Ishikawa (cell line): ENCODE measurements around the gene LMF1.

Experiments
- CEBPB ChIP-seq: IDR thresholded peaks from 2 replicates; pipeline ENCODE4 v1.6.1; 2012
- CREB1 ChIP-seq: IDR thresholded peaks from 2 replicates; pipeline ENCODE4 v1.6.1; 2012; ENCODE audit warnings: low read depth
- EGR1 ChIP-seq: IDR thresholded peaks from 2 replicates; pipeline ENCODE4 v1.6.1; 2012
- EP300 ChIP-seq: IDR thresholded peaks from 2 replicates; pipeline ENCODE4 v1.6.1; 2012; ENCODE audit warnings: borderline replicate concordance
- FOXM1 ChIP-seq: IDR thresholded peaks from 2 replicates; pipeline ENCODE4 v1.6.1; 2012; ENCODE audit warnings: low read depth, borderline replicate concordance
- NFIC ChIP-seq: IDR thresholded peaks from 2 replicates; pipeline ENCODE4 v1.6.1; 2012
- RAD21 ChIP-seq: IDR thresholded peaks from 2 replicates; pipeline ENCODE4 v1.6.1; 2012; ENCODE audit warnings: low read depth
- REST ChIP-seq: IDR thresholded peaks from 2 replicates; pipeline ENCODE4 v1.6.1; 2012; ENCODE audit warnings: low read depth, mild to moderate bottlenecking
- TAF1 ChIP-seq: IDR thresholded peaks from 2 replicates; pipeline ENCODE4 v1.6.1; 2012; ENCODE audit warnings: low read depth, mild to moderate bottlenecking
- TCF12 ChIP-seq: IDR thresholded peaks from 2 replicates; pipeline ENCODE4 v1.6.1; 2012; ENCODE audit warnings: low read depth
- TEAD4 ChIP-seq: IDR thresholded peaks from 2 replicates; pipeline ENCODE4 v1.6.1; 2012
- YY1 ChIP-seq: IDR thresholded peaks from 2 replicates; pipeline ENCODE4 v1.6.1; 2012; ENCODE audit warnings: low read depth
- ZBTB7A ChIP-seq: IDR thresholded peaks from 2 replicates; pipeline ENCODE4 v1.6.1; 2012; ENCODE audit warnings: low read depth
- TF ChIP-seq, protein P1 (sequence below): IDR thresholded peaks from 2 replicates; pipeline ENCODE4 v1.6.1; 2012
- TF ChIP-seq, protein P2 (sequence below): IDR thresholded peaks from 2 replicates; pipeline ENCODE4 v1.6.1; 2012

Gene LMF1

DNA sequence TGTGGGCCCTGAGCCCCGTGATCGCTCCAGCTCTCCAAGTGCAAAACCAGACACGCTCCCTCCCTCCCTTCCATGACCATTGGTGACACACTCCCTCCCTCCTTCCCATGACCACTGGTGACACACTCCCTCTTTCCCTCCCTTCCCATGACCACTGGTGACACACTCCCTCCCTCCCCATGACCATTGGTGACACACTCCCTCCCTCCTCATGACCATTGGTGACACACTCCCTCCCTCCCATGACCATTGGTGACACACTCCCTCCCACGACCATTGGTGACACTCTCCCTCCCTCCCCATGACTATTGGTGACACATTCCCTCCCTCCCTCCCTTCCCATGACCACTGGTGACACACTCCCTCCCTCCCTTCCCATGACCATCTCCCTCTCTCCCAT is 56.3 kb downstream of the LMF1 start:
- no peak for TF ChIP-seq CEBPB
- TF ChIP-seq RAD21, result no peak
- TF ChIP-seq TAF1, result no peak
- TF ChIP-seq ZBTB7A, result no peak
- no peak for TF ChIP-seq EGR1
- no peak for TF ChIP-seq YY1
- no peak for TF ChIP-seq TEAD4
- no peak for TF ChIP-seq REST
- no peak for TF ChIP-seq FOXM1
- TF ChIP-seq, protein P1, sequence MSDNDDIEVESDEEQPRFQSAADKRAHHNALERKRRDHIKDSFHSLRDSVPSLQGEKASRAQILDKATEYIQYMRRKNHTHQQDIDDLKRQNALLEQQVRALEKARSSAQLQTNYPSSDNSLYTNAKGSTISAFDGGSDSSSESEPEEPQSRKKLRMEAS, result no peak
- TF ChIP-seq CREB1, result no peak
- no peak for TF ChIP-seq TCF12
- TF ChIP-seq, protein P2, sequence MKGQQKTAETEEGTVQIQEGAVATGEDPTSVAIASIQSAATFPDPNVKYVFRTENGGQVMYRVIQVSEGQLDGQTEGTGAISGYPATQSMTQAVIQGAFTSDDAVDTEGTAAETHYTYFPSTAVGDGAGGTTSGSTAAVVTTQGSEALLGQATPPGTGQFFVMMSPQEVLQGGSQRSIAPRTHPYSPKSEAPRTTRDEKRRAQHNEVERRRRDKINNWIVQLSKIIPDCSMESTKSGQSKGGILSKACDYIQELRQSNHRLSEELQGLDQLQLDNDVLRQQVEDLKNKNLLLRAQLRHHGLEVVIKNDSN, result no peak
- TF ChIP-seq EP300, result no peak
- TF ChIP-seq NFIC, result no peak

- TF ChIP-seq TEAD4, result no peak
- no peak for TF ChIP-seq TAF1
- TF ChIP-seq FOXM1, result no peak
- TF ChIP-seq, protein P2, result no peak
- TF ChIP-seq REST, result no peak
- TF ChIP-seq RAD21, result no peak
- TF ChIP-seq EGR1, result no peak
- no peak for TF ChIP-seq NFIC
- TF ChIP-seq EP300, result no peak
- no peak for TF ChIP-seq TCF12
- TF ChIP-seq YY1, result no peak
Observed at GRCh38 chr16:913817-914439, 56.9 kb downstream of the LMF1 start.

DNA sequence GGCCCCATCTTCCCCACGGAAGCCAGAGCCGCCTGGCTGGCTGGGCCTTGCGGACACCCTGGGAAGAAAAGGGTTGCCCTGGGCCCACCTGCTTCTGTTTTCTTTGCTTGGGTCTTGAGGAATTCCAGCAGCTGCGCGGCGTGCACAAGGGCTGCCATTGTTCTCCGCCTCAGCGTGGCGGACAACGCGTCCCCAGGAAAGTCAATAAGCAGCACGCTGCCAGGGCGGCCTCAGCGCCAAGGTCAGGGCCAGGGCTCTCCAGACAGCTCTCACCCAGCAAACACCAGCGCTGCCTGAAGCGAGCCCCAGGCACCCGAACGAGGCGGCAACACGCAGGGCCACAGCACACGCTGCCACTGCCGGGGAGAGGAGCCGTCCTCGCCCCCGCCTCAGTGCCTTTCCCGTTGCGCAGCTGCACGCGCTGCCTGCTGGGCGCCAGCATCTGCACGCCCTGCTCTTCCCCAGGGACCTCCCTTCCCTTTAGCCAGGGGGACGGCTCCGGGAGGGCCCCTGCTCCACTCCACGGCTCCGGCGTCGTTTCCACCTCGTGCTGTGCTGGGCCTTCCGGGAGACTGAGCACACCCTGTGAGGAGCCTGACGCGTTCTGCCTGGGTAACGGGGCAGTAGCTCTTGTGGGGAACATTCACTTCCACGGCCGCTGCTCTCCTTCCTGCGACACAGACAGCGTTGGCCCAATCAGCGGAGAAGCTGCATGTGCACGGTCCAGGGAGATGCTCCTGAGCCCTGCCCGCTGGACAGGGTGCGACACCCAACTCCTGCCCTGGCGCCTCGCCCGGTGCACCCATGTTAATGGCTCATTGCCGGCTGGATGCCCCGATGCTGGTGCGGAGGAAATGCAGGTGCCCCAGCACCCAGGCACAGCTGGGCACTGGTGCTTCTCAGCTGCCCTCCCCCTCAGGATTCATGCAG is 57.8 kb downstream of the LMF1 start:
- TF ChIP-seq, protein P2, result no peak
- no peak for TF ChIP-seq REST

DNA sequence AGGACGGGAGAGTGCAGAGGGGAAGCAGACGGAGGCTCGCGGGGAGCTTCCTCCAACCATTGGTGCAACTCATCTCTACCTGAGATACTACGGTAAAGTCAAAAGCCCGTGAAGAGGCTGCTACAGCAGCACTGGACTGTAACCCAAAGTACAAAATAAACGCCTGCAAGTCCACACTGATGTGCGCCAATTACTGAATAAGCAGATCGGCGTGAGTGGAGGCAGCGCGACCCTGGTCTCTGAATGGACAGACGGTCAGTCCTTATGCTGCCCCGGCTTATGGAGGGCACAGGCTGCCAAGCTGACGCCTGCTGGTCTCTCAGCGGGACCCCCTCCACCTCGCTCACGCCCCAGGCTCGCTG is 58.5 kb downstream of the LMF1 start:
- no peak for TF ChIP-seq REST
- TF ChIP-seq, protein P2, result no peak
- no peak for TF ChIP-seq TCF12
- TF ChIP-seq EGR1, result no peak
- no peak for TF ChIP-seq NFIC
- no peak for TF ChIP-seq RAD21
- no peak for TF ChIP-seq CREB1
- no peak for TF ChIP-seq TAF1
- TF ChIP-seq EP300, result no peak
- no peak for TF ChIP-seq FOXM1
- TF ChIP-seq, protein P1, result no peak
- TF ChIP-seq YY1, result no peak
- TF ChIP-seq CEBPB, result no peak
- no peak for TF ChIP-seq TEAD4
